HepG2 (cell line): ENCODE results near the gene PHRF1. TPM values are rescaled to one million over a fixed set of nuclear protein-coding genes. Genes with fewer than 3 reads are reported as not detected.

ENCODE experiments used
- ATF7-NPFF ChIP-seq: sonication (generic); formaldehyde crosslinking; IDR thresholded peaks from 2 replicates; pipeline ENCODE4 v1.8.1; 2023; ENCODE audit warnings: mild to moderate bottlenecking, low read depth, missing genetic modification reagents, moderate library complexity
- CHCHD3 ChIP-seq: sonication (generic); formaldehyde crosslinking; IDR thresholded peaks from 2 replicates; pipeline ENCODE4 v1.8.0; 2022; ENCODE audit warnings: mild to moderate bottlenecking, missing genetic modification reagents, moderate library complexity
- GLI4 ChIP-seq: sonication (generic); formaldehyde crosslinking; IDR thresholded peaks from 2 replicates; pipeline ENCODE4 v1.5.1; 2020; ENCODE audit warnings: missing genetic modification reagents, mild to moderate bottlenecking, moderate library complexity, borderline replicate concordance
- HIC2 ChIP-seq: sonication (generic); formaldehyde crosslinking; IDR thresholded peaks from 2 replicates; pipeline ENCODE4 v1.9.0; 2022; ENCODE audit warnings: low read depth, missing genetic modification reagents
- KIAA2018 ChIP-seq: sonication (generic); formaldehyde crosslinking; IDR thresholded peaks from 2 replicates; pipeline ENCODE4 v1.5.0; 2020; ENCODE audit warnings: mild to moderate bottlenecking, missing genetic modification reagents, borderline replicate concordance
- LCORL ChIP-seq, 2 experiments: fragments of 450-650 bp in 1 of 2; sonication (generic) in 1 of 2; formaldehyde crosslinking in 1 of 2; IDR thresholded peaks; 2 replicates each; pipeline versions ENCODE4 v1.5.0 to v1.6.1; 2017 to 2020; ENCODE audit warnings: antibody characterized with exemption in 1 of 2, missing genetic modification reagents in 1 of 2
- POLR2G ChIP-seq: fragments of 200-400 bp; formaldehyde crosslinking; IDR thresholded peaks from 2 replicates; pipeline ENCODE4 v1.6.1; 2018; ENCODE audit warnings: mild to moderate bottlenecking, low read depth, low read length, moderate library complexity
- THRA ChIP-seq: sonication (generic); formaldehyde crosslinking; IDR thresholded peaks from 2 replicates; pipeline ENCODE4 v1.4.0; 2020; ENCODE audit warnings: missing genetic modification reagents, borderline replicate concordance
- UBTF ChIP-seq: sonication (generic); formaldehyde crosslinking; IDR thresholded peaks from 2 replicates; pipeline ENCODE4 v1.4.0; 2020; ENCODE audit warnings: mild to moderate bottlenecking, missing genetic modification reagents
- ZBTB7A ChIP-seq: sonication (generic); formaldehyde crosslinking; IDR thresholded peaks from 2 replicates; pipeline ENCODE4 v1.8.0; 2022; ENCODE audit warnings: mild to moderate bottlenecking, missing genetic modification reagents
- ZNF235 ChIP-seq: sonication (generic); formaldehyde crosslinking; IDR thresholded peaks from 2 replicates; pipeline ENCODE4 v1.8.1; 2023; ENCODE audit warnings: mild to moderate bottlenecking, missing genetic modification reagents, borderline replicate concordance
- ZNF256 ChIP-seq: sonication (generic); formaldehyde crosslinking; conservative IDR thresholded peaks from 2 replicates; pipeline ENCODE4 v1.4.0; 2020; ENCODE audit warnings: missing genetic modification reagents
- ZNF839 ChIP-seq: sonication (generic); formaldehyde crosslinking; IDR thresholded peaks from 2 replicates; pipeline ENCODE4 v1.4.0; 2020; ENCODE audit warnings: missing genetic modification reagents, mild to moderate bottlenecking, borderline replicate concordance
- polyA plus RNA-seq, 8 experiments: library from polyadenylated mRNA; depleted of rRNA in 3 of 8; stranded (reverse) in 7 of 8; unstranded in 1 of 8; fragments of >200 nt; fragmentation: Illumina TruSeq in 4 of 8; extraction: Trizol in 4 of 8; gene quantifications; 2 replicates each; pipeline versions ENCODE4 v1.2.1 to v1.2.3, GENCODE V29; 2011 to 2016; ENCODE audit warnings: low read depth in 4 of 8, missing spikeins in 1 of 8, mixed read lengths in 1 of 8; ENCODE audit not compliant: insufficient read depth in 1 of 8
- total RNA-seq, 5 experiments: library from RNA; depleted of rRNA; stranded (reverse); fragments of >200 nt; fragmentation: Illumina TruSeq; extraction: Trizol; gene quantifications; 2 replicates each; pipeline ENCODE4 v1.2.3, GENCODE V29; 2016; ENCODE audit warnings: low read depth in 1 of 5

PHRF1 gene
- total and polyA plus RNA-seq, 2 of the 13 experiments (the other 11 are each of a cell fraction or from before 2014, with no cell fraction given), result 8.2 to 16.7 TPM

GRCh38 chr11:565921-566509, 10.3 kb upstream of the PHRF1 start (continued):
- TF ChIP-seq KIAA2018 (CRISPR knock-in tag) (no peak), ZNF839 (0 out of 2 replicates have a peak, but pooled peaks have one; percentile 70), ZBTB7A (CRISPR knock-in tag) (peak; percentile 75; the same call in 1 of the 2 replicates), POLR2G (peak; percentile 70; the same call in 1 of the 2 replicates), LCORL (IDR thresholded peaks at IDR 0.05) (no peak), LCORL (CRISPR knock-in tag; IDR thresholded peaks at IDR 0.05) (0 out of 2 replicates have a peak, but pooled peaks have one; percentile 47), ATF7-NPFF (0 out of 2 replicates have a peak, but pooled peaks have one; percentile 55), HIC2 (peak; percentile 50; the same call in 1 of the 2 replicates), THRA (CRISPR knock-in tag) (no peak), GLI4 (CRISPR knock-in tag) (no peak), ZNF256 (CRISPR knock-in tag) (no peak), CHCHD3 (0 out of 2 replicates have a peak, but pooled peaks have one; percentile 30), ZNF235 (CRISPR knock-in tag) (peak; percentile 63; the same call in 1 of the 2 replicates), UBTF (CRISPR knock-in tag) (peak; percentile 24; the same call in 1 of the 2 replicates)
